IPS-18a (cell line): ENCODE measurements around the gene ZNF516.

Experiments used
- H3K27ac ChIP-seq: one replicate; pipeline ENCODE4 v1.5.1; 2013; ENCODE audit warnings: low read length
- H3K27me3 ChIP-seq: one replicate; pipeline ENCODE4 v1.6.1; 2013; ENCODE audit warnings: mild to moderate bottlenecking, low read length; ENCODE audit not compliant: control insufficient read depth, insufficient read depth
- H3K36me3 ChIP-seq: one replicate; pipeline ENCODE4 v1.6.1; 2013; ENCODE audit warnings: low read depth, low read length; ENCODE audit not compliant: control insufficient read depth
- H3K4me1 ChIP-seq: one replicate; pipeline ENCODE4 v1.6.1; 2013; ENCODE audit warnings: low read depth, low read length; ENCODE audit not compliant: control insufficient read depth
- H3K4me3 ChIP-seq: one replicate; pipeline ENCODE4 v1.5.1; 2013; ENCODE audit warnings: low read length
- H3K9ac ChIP-seq: one replicate; pipeline ENCODE4 v1.6.1; 2013; ENCODE audit warnings: mild to moderate bottlenecking, low read length, moderate library complexity
- H3K9me3 ChIP-seq: one replicate; pipeline ENCODE4 v1.6.1; 2013; ENCODE audit warnings: low read depth, low read length; ENCODE audit not compliant: control insufficient read depth

ZNF516 gene

DNA sequence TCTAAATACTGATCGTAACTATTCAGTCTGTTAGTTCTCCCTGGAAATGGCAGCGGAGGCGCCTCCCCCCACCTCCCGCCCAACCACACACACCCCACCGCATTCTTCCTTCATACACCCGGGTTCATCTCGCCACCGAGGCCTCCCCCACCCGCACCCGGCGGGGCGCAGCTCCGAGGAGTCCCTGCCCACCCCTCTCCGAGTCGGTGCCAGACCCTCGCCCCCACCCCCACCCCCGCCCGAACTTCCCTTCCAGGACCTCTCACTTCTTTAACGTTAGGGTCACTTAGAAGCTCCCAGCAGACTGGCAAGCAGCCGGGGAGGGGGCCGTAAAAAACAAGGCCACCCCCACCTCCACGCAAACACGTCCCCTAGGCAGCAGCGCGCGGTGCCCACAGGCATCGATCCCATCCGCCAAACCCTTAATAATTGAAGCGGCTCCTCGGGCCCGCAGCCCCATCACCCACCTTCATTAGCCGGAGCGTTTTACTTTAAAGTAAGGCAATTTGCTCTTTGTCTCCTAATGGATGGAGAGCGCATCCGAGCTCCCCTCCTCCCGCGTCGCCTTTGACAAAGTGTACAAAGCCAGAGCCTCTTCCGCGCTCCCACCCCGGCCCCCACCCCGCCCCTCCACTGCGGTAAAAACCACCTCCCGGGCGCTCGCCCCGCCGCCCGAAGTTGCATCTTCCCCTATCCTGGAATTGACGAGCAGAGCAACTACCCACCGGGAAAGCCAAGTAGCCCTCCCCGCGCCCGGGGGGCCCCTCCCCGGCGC is 624 bp downstream of the ZNF516 start:
- Histone ChIP-seq H3K27ac (no peak overlapping the region), H3K36me3 (no peaks in the 10 kb centered on the region), H3K27me3 (peaks cover 63% of the 10 kb centered on the region), H3K9me3 (no peaks in the 10 kb centered on the region), H3K4me3 (peak overlapping the region; percentile 87), H3K9ac (peak overlapping the region; percentile 50), H3K4me1 (peaks cover 32% of the 10 kb centered on the region)

DNA sequence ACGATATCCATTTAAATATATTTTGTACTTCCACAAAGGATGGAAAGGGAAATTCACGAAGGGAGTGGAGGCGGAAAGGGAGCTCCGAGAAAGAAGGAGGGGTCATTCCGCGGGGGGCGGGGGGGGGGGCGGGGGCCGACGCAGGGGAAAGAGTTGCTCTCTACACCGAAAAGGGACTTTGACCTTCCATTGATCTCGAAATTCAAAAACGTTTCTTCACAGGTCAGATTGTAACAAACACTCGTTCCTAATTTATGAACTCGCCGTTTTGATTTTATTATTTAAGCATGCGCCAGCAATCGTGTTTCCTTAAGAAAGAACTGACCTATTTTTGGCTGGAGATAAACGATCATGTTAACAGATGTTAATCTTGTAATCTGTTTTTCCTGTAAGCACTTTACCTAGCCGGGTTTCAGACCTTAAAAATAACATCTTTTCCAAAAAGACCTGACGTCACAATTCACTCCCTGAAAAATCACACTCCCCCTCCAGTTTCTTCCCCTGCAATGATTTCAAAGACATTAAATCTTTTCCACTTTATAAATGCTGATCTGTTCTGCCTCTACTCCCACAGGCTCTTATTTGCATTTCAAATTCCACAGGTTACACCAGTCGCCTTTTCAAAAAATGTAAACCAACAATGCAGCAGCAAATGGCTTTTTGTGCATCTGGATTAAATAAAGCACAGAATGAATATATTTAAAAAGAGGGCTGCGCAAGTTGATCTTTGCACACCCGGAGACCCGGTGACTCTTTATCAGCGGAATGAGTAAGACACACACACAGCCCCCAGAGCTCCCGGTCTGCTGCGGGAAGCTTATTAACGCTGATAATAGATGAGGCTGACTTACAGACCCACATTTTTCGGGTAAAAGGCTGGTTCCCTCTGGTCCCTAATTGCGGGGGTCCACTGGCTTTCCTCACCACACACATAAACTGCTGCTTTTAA is 1.6 kb downstream of the ZNF516 start:
- Histone ChIP-seq H3K27me3 (peaks cover 70% of the 10 kb centered on the region), H3K9ac (peak overlapping the region; percentile 74), H3K9me3 (no peaks in the 10 kb centered on the region), H3K4me1 (peaks cover 37% of the 10 kb centered on the region), H3K27ac (no peak overlapping the region), H3K4me3 (peak overlapping the region; percentile 87), H3K36me3 (no peaks in the 10 kb centered on the region)

DNA sequence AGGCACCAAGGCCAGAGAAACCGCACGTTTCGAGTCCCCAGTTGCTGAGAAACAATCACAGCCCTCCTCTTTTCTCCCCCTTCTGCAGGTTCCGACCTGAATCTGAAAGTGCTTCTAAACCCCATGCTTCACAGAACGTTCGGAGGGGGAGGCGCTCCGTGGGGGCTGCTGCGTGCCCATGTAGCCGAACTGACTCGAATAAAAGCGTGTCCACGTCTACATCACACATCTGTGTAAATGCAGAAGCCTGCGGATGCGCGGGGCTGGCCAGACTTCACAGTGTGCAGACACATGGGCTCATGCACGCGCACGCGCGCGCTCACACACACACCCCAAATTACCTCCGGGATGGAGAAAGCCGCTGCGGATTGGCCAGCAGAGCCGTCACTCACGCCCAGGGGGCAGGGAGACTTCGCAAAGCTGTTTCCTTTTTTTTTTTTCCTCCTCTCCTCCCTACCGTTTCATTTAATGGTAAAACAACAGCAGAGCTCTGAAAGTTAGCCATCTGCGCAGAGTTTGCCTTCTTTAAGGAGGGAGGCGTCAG is 2.3 kb downstream of the ZNF516 start:
- peak overlapping the region; percentile 74 for H3K9ac ChIP-seq
- no peaks in the 10 kb centered on the region for H3K9me3 ChIP-seq
- H3K27me3 ChIP-seq: peaks cover 70% of the 10 kb centered on the region
- peak overlapping the region; percentile 87 for H3K4me3 ChIP-seq
- H3K27ac ChIP-seq: no peak overlapping the region
- H3K4me1 ChIP-seq: peaks cover 44% of the 10 kb centered on the region
- no peaks in the 10 kb centered on the region for H3K36me3 ChIP-seq

DNA sequence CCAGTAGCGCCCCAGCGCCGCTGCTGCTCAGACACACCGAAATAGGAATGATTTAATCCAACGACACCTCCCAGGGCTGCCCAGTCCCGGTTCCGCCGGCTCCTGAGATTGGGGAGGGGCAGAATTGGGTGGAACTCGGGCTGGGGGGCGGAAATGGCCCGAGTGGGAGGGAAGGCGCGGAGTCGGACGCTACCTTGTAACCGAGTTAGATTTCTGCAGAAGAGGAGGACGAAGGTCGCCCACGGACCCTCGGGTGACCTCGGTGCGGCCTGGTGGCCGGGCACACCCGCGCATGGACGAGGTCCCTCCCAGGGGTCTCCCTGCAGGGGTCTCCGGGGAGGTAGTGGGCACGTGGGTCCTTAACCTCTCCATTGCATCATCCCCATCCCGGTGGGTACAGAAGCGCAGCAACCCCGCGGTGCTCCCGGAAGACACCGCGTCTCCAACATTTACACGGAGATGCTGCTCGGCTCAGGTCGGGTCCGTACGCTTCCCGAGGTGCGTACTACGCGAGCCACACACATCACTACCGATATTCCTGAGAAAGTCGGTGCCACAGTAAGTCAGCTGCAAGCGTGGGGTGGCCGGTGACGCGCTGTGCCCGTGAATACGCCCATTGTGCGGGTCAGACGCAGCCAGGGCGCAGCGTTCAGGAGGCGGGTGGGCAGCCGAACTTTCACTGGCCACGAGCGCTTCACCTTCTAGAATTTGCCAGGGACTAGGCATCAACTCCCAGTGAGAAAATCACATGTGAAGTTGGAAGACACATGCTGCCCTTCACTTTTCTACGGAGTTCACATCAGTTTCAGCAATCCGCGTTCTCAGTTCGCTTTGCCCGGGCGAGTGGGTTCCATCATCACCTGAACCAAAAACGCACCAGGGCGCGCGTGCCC is 3.0 kb downstream of the ZNF516 start:
- Histone ChIP-seq H3K4me1 (peaks cover 45% of the 10 kb centered on the region), H3K27me3 (peaks cover 68% of the 10 kb centered on the region), H3K9me3 (no peaks in the 10 kb centered on the region), H3K4me3 (peak overlapping the region; percentile 87), H3K36me3 (no peaks in the 10 kb centered on the region), H3K27ac (no peak overlapping the region), H3K9ac (peak overlapping the region; percentile 74)

DNA sequence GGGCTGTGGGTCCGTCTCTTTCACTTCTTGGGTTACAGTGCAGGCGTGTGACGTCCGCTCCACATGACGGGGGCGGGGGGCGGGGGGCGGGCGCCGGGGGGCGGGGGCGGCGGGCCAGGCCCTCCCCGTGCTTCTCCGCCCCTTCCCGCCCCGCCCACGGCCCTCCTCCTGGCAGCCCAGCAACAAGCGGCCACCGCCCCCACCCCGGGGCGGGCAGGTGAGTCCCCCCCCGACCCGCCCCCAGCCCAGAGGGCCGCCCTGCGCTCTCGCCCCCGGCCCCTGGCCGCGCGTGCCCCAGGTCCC is 3.6 kb downstream of the ZNF516 start:
- H3K27ac ChIP-seq: no peak overlapping the region
- peak overlapping the region; percentile 87 for H3K4me3 ChIP-seq
- no peaks in the 10 kb centered on the region for H3K9me3 ChIP-seq
- peaks cover 39% of the 10 kb centered on the region for H3K4me1 ChIP-seq
- H3K36me3 ChIP-seq: no peaks in the 10 kb centered on the region
- peak overlapping the region; percentile 74 for H3K9ac ChIP-seq
- H3K27me3 ChIP-seq: peaks cover 68% of the 10 kb centered on the region

DNA sequence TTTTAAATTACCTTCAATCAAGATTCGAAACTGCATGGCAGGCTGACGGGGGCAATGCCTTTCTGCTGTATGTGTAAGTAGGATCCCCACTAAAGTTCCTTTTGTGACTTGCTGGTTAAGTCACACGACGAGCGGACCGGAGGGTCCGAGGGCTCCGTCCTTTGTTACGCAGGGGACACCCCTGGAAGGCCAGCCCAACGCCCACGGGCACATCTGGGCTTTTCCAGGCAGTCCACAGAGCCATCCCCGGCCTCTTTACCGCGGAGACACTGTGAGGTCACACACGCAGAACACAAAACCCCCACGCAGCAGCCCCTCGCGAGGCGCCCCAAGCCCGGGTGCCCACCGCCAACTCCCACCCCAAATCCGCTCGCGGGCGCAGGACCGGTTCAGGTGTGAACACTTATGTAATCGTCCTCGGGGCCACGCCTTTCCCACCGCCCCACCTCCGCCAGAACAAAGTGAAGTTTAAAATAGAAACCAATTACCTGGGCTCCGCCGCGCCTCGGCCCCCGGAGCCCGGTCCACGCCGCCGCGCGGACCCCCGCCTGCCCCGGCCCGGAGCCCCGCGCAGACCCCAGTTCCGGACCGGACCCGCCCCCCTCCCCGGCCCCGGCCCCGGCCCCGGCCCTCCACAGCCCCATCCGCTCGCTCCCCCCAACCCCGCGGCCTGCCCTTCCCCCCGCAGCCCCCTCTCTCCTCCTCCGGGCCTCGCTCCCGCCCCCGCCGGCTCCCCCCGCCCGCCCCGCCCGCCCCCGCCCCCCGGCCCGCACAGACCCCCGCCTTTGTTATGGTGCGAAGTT is 4.2 kb downstream of the ZNF516 start:
- Histone ChIP-seq H3K9me3 (no peaks in the 10 kb centered on the region), H3K9ac (peak overlapping the region; percentile 63), H3K27ac (no peak overlapping the region), H3K4me1 (peaks cover 39% of the 10 kb centered on the region), H3K27me3 (peaks cover 70% of the 10 kb centered on the region), H3K36me3 (no peaks in the 10 kb centered on the region), H3K4me3 (peak overlapping the region; percentile 82)

DNA sequence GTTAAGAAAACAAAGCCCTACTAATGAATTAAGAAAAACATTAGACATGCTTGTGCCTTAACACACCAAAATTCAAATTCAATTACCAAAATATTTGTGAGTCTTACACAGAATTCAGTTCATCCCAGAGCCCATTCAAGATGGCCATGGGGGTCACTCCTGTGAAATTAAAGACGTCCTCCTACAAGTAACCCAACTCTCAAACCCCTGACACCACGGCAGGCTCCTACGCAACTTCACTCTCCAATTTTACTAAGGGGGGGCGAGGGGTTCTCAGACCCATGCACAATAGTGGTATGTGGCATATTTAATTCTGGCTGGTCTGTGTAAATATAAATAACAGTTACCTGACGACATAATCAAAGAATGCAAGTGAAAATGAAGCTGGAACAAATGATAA is 5.0 kb downstream of the ZNF516 start:
- Histone ChIP-seq H3K9me3 (no peaks in the 10 kb centered on the region), H3K27me3 (peaks cover 65% of the 10 kb centered on the region), H3K36me3 (no peaks in the 10 kb centered on the region), H3K4me3 (peak overlapping the region; percentile 82), H3K9ac (peak overlapping the region; percentile 63), H3K4me1 (peaks cover 41% of the 10 kb centered on the region), H3K27ac (no peak overlapping the region)

DNA sequence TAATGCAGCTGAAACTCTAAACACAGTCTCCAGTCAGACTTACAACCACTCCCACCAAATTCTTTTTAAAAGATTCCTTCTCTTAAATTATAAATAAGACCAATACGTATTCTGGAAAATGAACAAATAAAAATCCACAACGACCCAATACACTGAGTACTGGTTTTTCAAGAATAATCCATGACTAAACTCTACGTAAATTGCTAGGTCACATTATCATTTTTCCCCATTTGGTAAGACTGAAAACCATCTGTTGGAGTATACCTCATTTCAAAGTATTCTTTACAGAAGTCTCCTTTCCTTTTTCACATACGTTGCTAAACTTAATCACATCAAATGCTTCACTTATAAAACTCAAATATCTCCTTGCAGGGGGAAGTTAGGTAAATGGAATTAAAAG is 6.0 kb downstream of the ZNF516 start:
- Histone ChIP-seq H3K4me3 (no peak overlapping the region), H3K27ac (no peak overlapping the region), H3K27me3 (peaks cover 64% of the 10 kb centered on the region), H3K4me1 (peaks cover 41% of the 10 kb centered on the region), H3K9ac (no peak overlapping the region), H3K36me3 (no peaks in the 10 kb centered on the region), H3K9me3 (no peaks in the 10 kb centered on the region)

DNA sequence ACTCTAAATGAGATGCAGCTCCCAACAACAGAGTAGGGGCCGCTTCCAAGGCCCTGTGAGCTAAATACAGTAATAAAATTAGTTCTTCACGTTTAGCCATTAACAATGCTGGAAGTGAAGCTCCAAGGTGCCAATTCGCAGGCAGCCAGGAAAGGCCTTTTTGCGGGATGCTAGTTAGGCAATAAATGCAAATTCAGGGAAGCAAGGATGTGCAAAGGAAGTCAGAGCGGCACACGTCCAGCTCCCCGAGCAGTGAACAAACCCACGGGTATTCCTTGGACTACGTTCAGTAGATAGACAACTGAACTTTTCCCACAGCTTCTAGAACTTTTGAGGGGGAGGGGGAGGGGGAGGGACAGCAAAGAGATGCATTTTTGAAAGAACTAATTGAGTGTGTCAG is 6.9 kb downstream of the ZNF516 start:
- Histone ChIP-seq H3K9ac (no peak overlapping the region), H3K4me1 (peaks cover 34% of the 10 kb centered on the region), H3K27ac (no peak overlapping the region), H3K9me3 (no peaks in the 10 kb centered on the region), H3K36me3 (no peaks in the 10 kb centered on the region), H3K27me3 (peaks cover 55% of the 10 kb centered on the region), H3K4me3 (peak overlapping the region; percentile 0)

DNA sequence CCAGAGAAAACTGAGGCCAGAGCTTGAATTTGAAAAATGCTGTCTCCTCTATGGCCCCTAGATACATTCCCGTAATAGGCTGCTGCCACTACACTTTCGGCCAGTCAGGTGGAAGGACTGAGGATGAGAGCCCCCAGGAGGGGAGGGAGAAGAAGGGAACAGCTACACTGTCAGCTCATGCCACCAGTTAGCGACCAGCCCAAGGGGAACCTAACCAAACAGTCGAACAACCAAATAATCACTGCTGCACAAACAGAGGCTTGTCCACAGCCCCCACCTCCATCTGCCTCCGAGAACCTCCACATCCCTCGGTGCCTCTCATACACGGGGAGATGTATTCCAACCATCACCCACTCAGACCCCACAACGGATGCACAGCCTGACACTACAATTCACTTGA is 7.3 kb downstream of the ZNF516 start:
- Histone ChIP-seq H3K27ac (no peak overlapping the region), H3K36me3 (no peaks in the 10 kb centered on the region), H3K27me3 (peaks cover 55% of the 10 kb centered on the region), H3K9me3 (no peaks in the 10 kb centered on the region), H3K4me3 (peak overlapping the region; percentile 0), H3K4me1 (peaks cover 34% of the 10 kb centered on the region), H3K9ac (no peak overlapping the region)
